Measurements from ENCODE around the gene FGFRL1.

FGFRL1 gene

GRCh38 chr4:1023895-1024740, 12.7 kb downstream of the FGFRL1 start:
- Histone ChIP-seq H3K4me1 (ENCODE audit: control insufficient read depth, low read length) (peaks cover 27% of the 10 kb centered on the region), H3K9me3 (ENCODE audit: control insufficient read depth, insufficient read depth, low read length) (no peaks in the 10 kb centered on the region), H4K20me1 (ENCODE audit: control insufficient read depth, insufficient read depth, low read depth, low read length) (no peaks in the 10 kb centered on the region), H3K4me3 (ENCODE audit: low read length) (no peak overlapping the region), H3K27me3 (ENCODE audit: control insufficient read depth, low read length) (no peaks in the 10 kb centered on the region), H3K36me3 (ENCODE audit: control insufficient read depth, low read length) (no peaks in the 10 kb centered on the region), H3K9me2 (replicated peaks; ENCODE audit: control insufficient read depth, low read length) (no peaks in the 10 kb centered on the region), H3K27ac (ENCODE audit: low read depth, low read length) (no peak overlapping the region), H3K79me2 (ENCODE audit: control insufficient read depth, low read length) (no peaks in the 10 kb centered on the region), H3F3A (ENCODE audit: control insufficient read depth, insufficient read depth) (peaks cover 4% of the 10 kb centered on the region; the same call in 1 of the 2 replicates), H3K4me2 (ENCODE audit: low read length) (no peak overlapping the region)
- no peak for TF ChIP-seq EZH2phosphoT487 (IDR thresholded peaks at IDR 0.05; ENCODE audit: borderline replicate concordance, low read length)

DNA sequence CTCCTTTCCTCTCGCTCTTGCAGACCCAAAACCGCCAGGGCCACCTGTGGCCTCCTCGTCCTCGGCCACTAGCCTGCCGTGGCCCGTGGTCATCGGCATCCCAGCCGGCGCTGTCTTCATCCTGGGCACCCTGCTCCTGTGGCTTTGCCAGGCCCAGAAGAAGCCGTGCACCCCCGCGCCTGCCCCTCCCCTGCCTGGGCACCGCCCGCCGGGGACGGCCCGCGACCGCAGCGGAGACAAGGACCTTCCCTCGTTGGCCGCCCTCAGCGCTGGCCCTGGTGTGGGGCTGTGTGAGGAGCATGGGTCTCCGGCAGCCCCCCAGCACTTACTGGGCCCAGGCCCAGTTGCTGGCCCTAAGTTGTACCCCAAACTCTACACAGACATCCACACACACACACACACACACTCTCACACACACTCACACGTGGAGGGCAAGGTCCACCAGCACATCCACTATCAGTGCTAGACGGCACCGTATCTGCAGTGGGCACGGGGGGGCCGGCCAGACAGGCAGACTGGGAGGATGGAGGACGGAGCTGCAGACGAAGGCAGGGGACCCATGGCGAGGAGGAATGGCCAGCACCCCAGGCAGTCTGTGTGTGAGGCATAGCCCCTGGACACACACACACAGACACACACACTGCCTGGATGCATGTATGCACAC, 13.6 kb downstream of the FGFRL1 start:
- H3K9me2 ChIP-seq (replicated peaks; ENCODE audit: control insufficient read depth, low read length): no peaks in the 10 kb centered on the region
- H3K4me1 ChIP-seq (ENCODE audit: control insufficient read depth, low read length): peaks cover 27% of the 10 kb centered on the region
- H3K27me3 ChIP-seq (ENCODE audit: control insufficient read depth, low read length): no peaks in the 10 kb centered on the region
- no peak overlapping the region for H3K4me2 ChIP-seq (ENCODE audit: low read length)
- H3K36me3 ChIP-seq (ENCODE audit: control insufficient read depth, low read length): no peaks in the 10 kb centered on the region
- TF ChIP-seq EZH2phosphoT487 (IDR thresholded peaks at IDR 0.05; ENCODE audit: borderline replicate concordance, low read length): no peak
- TF ChIP-seq CTCF (IDR thresholded peaks at IDR 0.05; ENCODE audit: low read depth, low read length, poor library complexity, severe bottlenecking): no peak
- no peak overlapping the region for H3K27ac ChIP-seq (ENCODE audit: low read depth, low read length)
- no peak overlapping the region for H3K4me3 ChIP-seq (ENCODE audit: low read length)
- no peaks in the 10 kb centered on the region for H4K20me1 ChIP-seq (ENCODE audit: control insufficient read depth, insufficient read depth, low read depth, low read length)
- no peaks in the 10 kb centered on the region for H3K9me3 ChIP-seq (ENCODE audit: control insufficient read depth, insufficient read depth, low read length)
- H3F3A ChIP-seq (ENCODE audit: control insufficient read depth, insufficient read depth): peaks cover 4% of the 10 kb centered on the region; the same call in 1 of the 2 replicates
- no peaks in the 10 kb centered on the region for H3K79me2 ChIP-seq (ENCODE audit: control insufficient read depth, low read length)

DNA sequence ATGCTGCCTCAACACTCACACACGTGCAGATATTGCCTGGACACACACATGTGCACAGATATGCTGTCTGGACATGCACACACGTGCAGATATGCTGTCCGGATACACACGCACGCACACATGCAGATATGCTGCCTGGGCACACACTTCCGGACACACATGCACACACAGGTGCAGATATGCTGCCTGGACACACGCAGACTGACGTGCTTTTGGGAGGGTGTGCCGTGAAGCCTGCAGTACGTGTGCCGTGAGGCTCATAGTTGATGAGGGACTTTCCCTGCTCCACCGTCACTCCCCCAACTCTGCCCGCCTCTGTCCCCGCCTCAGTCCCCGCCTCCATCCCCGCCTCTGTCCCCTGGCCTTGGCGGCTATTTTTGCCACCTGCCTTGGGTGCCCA, 14.7 kb downstream of the FGFRL1 start:
- H4K20me1 ChIP-seq (ENCODE audit: control insufficient read depth, insufficient read depth, low read depth, low read length): no peaks in the 10 kb centered on the region
- H3F3A ChIP-seq (ENCODE audit: control insufficient read depth, insufficient read depth): peaks cover 4% of the 10 kb centered on the region; the same call in 1 of the 2 replicates
- H3K27me3 ChIP-seq (ENCODE audit: control insufficient read depth, low read length): no peaks in the 10 kb centered on the region
- peak overlapping the region; percentile 61 for H3K4me2 ChIP-seq (ENCODE audit: low read length)
- peak overlapping the region; percentile 43; the same call in 1 of the 2 replicates for H3K4me3 ChIP-seq (ENCODE audit: low read length)
- no peaks in the 10 kb centered on the region for H3K9me2 ChIP-seq (replicated peaks; ENCODE audit: control insufficient read depth, low read length)
- TF ChIP-seq EZH2phosphoT487 (IDR thresholded peaks at IDR 0.05; ENCODE audit: borderline replicate concordance, low read length) (no peak), CTCF (IDR thresholded peaks at IDR 0.05; ENCODE audit: low read depth, low read length, poor library complexity, severe bottlenecking) (no peak)
- H3K27ac ChIP-seq (ENCODE audit: low read depth, low read length): no peak overlapping the region
- peaks cover 27% of the 10 kb centered on the region for H3K4me1 ChIP-seq (ENCODE audit: control insufficient read depth, low read length)
- no peaks in the 10 kb centered on the region for H3K9me3 ChIP-seq (ENCODE audit: control insufficient read depth, insufficient read depth, low read length)
- H3K79me2 ChIP-seq (ENCODE audit: control insufficient read depth, low read length): no peaks in the 10 kb centered on the region
- no peaks in the 10 kb centered on the region for H3K36me3 ChIP-seq (ENCODE audit: control insufficient read depth, low read length)
